Epithelial cell of prostate (primary cell): ENCODE results near the gene DPYD.

ENCODE experiments used
- DNase-seq: peaks from one replicate; pipeline ENCODE4 v3.0.0-alpha.2; 2011; ENCODE audit warnings: low read depth, low spot score
- H3K27ac ChIP-seq: fragments of 450-650 bp; 2 replicates; pipeline ENCODE4 v1.5.1; 2017; ENCODE audit warnings: mild to moderate bottlenecking

DPYD gene

DNA sequence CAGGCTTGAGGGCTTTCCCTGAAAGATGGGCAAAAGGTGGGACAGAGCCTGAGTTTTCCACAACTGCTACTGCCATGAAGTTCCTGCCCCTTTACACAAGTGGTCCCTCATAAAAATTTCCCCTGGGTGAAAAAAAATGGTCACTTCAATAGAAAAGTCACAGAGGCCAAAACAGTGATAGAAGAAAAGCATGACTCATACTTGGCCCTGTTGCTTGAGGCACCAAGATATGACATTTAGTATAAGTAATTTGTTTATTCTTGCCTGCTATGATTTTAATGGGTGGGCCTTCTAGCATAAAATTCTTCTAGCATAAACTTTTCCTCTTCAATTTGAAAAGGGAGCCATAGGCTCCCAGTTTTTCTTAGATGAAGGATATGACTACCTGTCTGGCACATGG, 280.2 kb downstream of the DPYD start:
- DNase-seq: no peak
- H3K27ac ChIP-seq: no peak overlapping the region

DNA sequence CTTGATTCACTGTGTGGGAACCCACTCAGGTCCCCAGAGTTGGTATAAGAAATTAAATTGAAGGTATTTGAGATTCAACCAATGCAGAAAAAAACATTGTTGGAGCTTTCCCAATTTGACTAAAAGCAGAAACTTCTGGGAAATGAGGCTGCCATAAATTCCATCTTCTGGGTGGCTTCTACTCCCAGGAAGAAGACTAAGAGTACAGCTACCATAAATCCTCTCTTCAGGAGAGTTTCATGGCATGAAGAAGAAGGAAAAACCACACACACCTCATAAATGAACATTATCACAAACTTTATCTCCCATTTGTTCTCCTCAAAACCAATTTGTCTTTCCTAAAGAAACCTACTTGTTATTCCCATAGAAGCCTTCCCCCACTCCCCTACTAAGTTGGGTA, 283.9 kb downstream of the DPYD start:
- no peak for DNase-seq
- no peak overlapping the region for H3K27ac ChIP-seq

DNA sequence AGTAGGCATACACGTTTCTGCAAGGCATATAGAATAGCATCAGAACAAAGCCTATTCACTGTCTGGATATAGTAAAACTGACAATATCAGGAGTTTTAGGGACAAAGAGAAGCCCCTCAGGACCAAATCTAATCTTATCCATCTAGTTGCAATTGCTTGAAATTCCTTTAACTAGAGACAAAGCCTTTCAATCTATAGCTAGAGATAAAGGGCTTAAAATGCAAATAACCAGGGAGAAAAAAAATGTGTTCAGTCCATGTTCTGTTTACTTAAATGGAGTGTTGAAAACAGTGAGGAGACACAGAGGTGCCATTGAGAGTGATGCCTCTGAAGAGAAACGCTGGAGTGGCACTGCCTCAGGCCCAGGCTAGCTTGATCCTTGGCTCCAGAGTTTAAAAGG, 286.1 kb downstream of the DPYD start:
- no peak for DNase-seq
- H3K27ac ChIP-seq: no peak overlapping the region

DNA sequence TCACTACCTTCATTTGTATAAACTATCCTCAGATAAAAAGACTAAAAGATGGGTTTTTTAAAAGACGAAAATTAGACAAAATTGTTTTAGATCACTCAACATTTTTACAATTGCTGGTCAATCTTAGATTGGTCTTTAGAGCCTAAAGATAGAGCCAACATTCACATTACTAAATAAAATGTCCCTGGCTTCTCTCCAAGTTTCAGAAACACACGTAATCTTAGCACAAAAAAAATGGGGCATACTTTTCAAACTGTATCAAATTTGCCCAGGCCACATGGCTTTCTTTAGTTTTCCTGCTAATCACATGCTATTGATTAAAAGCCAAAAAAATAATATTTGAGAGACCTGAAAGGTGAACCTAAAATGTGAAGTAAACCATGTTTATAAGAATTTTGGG, 288.1 kb downstream of the DPYD start:
- no peak for DNase-seq
- H3K27ac ChIP-seq: no peak overlapping the region

DNA sequence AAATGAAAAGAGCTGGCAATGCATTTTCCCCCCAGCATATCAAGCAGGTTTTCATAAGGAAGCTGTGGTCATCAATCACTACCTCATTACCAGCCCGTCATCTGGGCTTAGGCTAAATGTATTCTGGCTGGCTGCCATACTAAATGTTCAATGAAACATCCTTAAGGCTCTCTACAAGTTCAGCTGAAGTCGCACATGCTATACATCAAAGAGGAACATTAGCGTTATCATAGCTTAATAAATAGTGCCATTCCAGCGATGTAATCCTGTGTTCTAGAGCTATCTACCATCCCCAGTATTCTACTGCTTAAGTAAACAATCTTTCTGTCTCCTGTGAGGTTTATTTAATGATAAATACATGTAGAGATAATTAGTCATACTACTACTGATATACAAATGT, 288.8 kb downstream of the DPYD start:
- peak; percentile 51 for DNase-seq

DNA sequence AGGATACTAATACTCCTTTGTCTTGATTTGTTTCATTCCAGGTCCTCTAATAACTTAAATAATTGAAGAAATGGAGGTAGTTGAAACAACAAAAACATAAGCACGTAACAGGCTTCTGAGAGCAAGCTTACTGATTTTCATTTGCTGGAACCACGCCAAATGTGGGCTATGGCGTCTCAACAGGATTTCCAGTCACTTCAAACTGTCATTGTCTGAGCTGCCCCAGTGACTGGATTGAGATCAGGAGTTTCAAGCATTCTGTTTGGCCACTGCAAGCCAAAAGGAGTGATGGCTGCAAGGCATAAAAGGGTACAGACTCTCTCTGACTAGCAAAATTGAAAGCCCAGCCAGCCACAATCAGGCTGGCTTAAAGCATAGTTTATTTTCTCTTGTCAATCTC, 289.9 kb downstream of the DPYD start:
- H3K27ac ChIP-seq: no peak overlapping the region
- no peak for DNase-seq

More for the DNA sequence above, 288.8 kb downstream of the DPYD start:
- no peak overlapping the region for H3K27ac ChIP-seq

DNA sequence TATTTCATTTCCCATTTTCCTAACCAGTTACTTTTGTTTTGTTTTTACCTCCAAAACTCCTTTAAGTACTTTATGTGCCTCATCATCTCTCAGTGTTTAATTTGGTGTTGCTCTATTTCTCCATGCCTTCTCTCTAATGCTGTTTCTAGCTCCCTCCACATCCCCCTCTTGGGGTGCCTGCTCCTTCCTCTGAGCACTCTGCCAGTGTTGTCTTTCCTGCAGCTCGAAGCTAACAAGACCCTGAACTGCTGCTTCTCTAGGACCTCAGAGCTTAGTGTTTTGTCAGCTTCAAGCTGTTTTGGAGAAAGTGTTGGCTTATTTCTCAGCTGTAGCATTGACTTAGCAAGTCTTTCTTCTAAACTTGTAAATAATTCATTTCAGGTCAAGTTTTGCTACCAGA, 290.6 kb downstream of the DPYD start:
- no peak for DNase-seq
- no peak overlapping the region for H3K27ac ChIP-seq

DNA sequence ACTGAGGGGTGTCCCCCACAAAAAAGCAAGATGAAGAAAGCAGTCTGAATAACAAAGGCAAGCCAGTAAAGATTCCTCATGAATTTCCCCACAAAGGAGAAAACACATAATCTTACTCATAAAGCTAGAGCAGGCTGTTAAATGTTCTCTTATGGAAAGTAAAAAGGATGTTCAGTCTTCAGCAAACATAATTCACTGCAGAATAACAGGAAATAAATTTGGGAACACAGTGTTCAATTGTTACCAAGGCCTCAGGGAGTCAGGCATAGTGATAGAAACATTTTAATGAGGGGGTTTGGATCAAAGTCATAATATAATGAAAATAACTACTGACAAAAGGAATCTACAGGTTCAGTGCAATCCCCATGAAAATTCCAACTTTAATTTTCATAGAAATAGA, 297.6 kb downstream of the DPYD start:
- H3K27ac ChIP-seq: no peak overlapping the region
- no peak for DNase-seq

DNA sequence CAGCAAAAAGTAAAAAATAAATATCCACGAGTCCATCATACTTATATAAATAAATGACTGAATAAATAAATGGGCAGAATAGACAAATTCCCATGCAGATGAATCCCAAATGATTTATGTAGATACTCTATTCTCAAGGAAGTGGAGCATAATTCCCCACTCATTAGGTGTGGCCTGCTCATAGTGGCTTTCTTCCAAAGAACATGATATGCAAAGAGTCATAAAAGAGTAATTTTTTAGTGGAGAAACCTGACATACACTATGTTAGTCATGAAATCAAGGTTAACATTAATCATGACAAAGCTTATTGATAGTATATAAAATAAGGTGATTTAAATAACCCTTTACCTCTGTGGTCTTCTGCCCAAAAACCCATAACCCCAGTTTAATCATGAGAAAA, 298.9 kb downstream of the DPYD start:
- DNase-seq: peak; percentile 10
- no peak overlapping the region for H3K27ac ChIP-seq

DNA sequence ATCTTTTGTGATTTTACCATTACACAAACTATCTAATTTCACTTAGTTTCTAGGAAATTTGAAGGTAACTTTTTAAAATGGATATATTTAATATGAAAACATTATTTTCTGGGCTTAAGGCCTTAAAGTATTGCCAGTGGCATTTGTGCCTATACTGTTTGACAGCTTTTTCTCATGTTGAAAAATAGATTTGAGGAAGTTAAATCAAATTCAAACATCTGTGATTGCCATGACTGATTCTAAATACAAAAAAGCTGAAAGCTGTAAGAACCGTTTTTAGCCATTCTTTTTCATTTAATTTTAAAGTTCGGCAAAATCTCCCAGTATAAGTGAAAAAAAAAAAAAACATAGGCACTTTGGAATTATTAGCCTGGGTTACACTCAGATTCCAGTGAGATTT, 301.1 kb downstream of the DPYD start:
- no peak overlapping the region for H3K27ac ChIP-seq
- DNase-seq: no peak

DNA sequence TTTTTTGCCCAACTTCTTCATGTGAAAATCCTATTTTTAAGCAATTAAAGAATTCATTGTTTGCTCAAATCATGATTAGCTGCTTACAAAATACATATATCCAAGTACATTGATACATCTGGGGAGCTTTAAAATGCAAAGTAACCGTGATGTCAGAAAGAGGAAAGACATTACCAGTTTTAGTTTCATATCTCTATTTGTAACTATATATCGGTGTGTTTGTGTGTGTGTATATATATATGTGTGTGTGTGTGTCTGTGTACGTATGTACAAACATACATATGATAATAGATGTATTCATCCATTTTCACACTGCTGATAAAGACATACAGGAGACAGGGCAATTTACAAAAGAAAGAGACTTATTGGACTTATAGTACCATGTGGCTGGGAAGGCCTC, 310.1 kb downstream of the DPYD start:
- no peak overlapping the region for H3K27ac ChIP-seq
- DNase-seq: no peak

DNA sequence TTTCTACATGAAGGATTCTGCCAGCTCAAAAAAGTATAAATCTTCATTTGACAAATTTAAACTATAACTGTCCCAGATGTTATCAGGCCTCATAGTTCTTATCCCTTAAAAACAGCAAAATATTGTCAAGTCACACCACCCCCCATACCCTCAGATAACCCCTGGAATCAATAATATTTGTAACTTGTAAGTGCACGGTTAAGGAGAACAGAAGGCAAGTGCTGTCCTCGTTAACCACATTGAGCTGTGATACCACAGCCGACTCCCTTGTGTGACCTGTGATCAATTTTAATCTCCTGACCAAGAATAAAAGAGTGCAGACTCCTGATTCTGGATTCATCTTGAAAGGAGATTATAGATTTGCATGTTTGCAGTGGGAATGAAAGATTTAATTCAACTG, 310.7 kb downstream of the DPYD start:
- H3K27ac ChIP-seq: no peak overlapping the region
- DNase-seq: no peak

DNA sequence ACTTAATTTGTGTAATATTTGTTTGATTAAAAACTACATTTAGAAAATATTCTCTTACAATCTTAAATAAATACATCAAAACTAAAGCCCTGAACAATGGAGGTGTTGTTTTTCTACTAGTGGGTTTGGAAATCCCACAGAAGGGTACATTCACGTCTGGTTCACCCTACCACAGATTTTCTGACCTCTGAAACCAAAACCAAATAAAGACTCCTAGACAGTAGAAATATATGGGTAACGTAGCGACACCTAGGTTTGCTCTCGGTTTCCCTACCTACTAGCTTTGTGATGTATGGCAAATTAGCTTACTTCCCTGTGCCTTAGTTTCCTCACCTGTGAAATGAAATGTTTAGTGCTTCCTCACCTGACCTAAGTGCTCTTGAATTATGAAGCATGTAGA, 312.6 kb downstream of the DPYD start:
- DNase-seq: no peak
- no peak overlapping the region for H3K27ac ChIP-seq

DNA sequence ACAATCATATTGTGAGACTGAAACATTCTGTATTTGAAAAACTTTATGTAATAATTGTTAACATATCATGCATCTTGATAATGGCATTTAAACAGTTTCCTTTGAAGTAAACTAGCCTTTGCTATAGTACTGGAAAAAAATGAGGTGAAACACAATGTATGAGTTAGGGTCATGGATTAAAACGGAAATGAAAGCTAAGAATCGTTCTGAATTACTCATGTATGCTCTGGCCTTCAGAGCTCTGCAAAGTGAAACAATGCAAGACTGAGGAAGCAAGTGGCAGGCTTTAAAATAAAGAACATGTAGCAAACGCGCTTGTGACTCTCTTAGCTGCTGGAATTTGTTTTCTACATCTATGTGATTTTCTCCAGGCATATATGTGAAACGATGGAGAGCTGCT, 317.1 kb downstream of the DPYD start:
- no peak overlapping the region for H3K27ac ChIP-seq
- DNase-seq: no peak

DNA sequence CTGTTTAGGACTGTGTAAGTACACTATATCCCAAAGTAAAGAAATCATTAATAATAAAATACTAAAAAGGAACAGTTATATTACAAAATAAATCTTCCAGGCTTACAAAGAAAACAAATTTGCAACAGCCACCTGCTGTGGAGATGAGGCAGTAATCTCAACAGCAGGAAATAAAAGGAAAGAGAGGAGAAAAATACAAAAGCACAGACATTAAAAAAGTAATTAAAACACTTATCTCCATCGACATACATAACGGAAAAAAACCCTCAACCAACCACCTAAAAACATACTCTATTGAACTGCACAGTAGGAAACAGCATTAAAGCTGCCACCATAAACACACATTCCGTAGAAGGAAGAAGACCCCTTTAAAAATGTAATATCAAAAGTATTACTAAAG, 317.6 kb downstream of the DPYD start:
- H3K27ac ChIP-seq: no peak overlapping the region

DNA sequence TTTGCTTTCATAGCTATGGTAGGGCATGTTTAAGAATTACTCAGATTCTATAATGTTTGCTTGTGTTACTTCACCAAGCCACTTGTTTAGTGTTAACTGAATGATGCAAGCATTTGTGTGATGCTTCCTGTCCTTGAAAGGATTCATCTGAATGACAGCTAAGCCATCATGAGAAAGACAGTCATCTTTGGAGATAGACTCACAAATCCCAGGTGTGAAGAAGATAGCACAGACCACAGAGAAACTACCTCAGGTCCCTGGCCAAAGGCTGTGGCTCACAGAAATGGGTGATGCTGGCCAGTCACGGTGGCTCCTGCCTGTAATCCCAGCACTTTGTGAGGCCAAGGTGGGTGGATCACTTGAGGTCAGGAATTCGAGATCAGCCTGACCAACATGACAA, 321.4 kb downstream of the DPYD start:
- peak overlapping the region; percentile 42 for H3K27ac ChIP-seq
- peak; percentile 14 for DNase-seq

More for the DNA sequence above, 317.6 kb downstream of the DPYD start:
- no peak for DNase-seq

DNA sequence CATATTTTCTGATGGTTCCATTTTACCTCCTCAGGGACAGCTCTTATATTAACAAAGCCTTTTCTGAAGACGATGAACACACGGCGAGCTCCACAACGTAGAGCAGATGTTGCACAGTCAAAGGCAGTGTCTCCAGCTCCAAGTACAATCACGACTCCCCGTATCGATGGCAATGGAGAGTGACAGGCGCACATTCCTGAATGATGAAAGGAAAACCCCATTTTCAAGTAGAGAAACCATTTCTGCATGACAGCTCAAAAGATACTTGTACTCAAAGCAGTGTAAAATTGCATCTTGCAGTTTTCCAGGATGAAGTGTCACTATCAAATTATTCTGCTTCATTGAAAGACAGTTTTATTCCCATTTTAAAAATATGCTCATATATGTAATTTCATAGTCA, 327.6 kb downstream of the DPYD start:
- no peak overlapping the region for H3K27ac ChIP-seq
- DNase-seq: no peak

DNA sequence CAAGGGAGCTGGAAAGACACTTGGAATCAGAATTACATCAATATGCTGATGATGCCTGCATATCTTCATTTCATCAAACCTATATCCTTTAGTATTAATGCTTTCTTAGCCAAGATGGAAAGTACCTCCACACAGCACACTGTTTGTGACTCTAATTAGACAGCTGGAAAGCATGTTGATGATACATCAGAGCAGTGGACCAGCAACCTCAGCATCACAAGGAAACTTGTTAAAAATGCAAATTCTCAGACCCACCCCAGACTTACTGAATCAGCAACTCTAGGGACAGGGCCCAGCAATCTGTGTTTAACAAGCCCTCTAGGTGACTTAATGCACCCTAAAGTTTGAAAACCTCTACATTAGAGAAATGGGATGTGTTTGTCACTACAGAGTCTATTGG, 332.1 kb downstream of the DPYD start:
- H3K27ac ChIP-seq: no peak overlapping the region
- DNase-seq: no peak

DNA sequence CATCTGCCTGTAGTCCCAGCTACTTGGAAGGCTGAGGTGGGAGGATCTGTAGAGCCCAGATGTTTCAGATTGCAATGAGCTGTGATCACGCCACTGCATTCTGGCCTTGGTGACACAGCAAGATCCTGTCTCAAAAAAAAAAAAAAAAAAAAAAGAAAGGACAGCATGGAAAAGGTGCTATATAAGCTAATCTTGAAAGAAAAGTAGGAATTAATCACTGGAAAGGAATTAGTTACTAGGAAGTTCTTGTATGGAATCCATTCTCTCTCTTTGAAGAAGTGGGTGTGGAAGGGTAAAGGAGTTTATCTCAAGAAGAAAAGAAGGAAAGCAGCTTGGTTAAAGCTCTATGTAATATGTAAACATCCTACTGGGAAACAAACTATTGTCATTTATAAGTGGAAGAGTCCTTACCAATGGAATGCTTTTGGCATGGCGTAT, 339.2 kb downstream of the DPYD start:
- H3K27ac ChIP-seq: peak overlapping the region; percentile 44
- no peak for DNase-seq

DNA sequence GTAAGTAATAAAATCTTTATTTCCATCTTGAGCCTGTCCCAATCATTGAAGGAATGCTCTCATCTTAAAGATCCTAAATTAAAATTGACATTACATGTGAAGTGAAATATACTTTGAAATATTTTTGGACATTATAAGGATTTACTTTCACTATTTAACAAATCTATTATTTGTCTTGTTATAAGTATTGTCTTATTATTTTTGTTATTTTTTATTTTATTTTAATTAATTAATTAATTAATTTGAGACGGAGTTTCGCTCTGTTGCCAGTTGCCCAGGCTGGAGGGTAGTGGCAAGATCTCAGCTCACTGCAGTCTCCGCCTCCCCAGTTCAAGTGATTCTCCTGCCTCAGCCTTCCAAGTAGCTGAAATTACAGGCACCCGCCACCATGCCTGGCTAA, 343.2 kb downstream of the DPYD start:
- DNase-seq: no peak
- no peak overlapping the region for H3K27ac ChIP-seq

DNA sequence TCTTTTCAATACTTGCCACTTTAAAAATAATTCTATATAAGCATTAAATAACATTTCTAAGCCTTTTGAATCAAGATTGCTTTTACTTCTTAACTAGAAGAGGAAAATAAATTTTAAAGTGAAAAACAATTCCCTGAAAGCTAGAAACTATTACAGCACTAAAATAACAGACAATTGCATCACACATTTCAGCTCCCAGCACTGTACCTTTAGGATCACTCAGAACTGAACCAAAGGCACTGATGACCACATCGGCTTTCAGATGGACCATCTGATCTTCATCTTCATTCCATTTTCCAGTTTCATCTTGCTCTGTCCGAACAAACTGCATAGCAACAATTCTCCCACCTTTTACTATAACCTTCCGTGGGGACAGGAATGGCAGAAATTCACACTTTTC, 347.3 kb downstream of the DPYD start:
- no peak for DNase-seq
- H3K27ac ChIP-seq: no peak overlapping the region

DNA sequence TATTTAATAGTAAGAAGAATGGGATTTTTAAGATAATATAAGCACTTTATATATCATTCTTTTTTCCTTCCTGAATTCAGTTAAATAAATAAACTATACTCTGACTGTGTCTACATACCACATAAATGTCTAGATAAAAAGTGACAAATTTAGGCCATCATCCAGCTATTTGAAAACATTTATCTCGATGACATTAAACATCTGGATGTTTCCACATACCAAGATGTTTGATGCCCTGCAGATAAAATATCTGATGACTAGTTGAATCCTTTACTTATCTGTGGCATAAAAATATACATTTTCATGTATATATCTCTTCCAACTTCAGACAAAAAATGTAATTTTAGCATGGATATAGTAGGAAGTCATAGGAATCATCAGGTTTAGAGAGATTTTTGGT, 348.3 kb downstream of the DPYD start:
- H3K27ac ChIP-seq: no peak overlapping the region
- DNase-seq: no peak

DNA sequence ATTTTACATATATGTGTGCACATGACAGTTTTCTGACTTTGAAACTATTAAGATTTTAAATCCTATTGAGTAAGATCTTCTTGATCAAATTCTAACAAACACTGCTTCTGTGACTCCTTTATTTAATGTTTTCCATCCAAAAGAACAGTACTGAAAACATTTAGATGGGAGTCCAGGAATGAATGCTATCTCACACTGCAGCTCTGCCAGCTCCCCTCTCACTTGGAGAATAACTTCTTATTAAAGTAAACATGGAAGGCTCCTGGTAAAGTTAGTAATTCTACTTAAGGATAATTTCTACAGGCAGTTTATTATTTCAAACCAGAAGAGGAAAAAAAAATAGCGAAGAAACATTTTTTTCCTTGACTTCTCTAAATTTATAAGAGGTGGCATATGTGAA, 349.1 kb downstream of the DPYD start:
- no peak overlapping the region for H3K27ac ChIP-seq
- no peak for DNase-seq
